Astrocyte (in vitro differentiated cells and primary cell): ENCODE results near the gene TMEM94. TPM values are rescaled to one million over a fixed set of nuclear protein-coding genes. Genes with fewer than 3 reads are reported as not detected.
"Not testable (repeated sequence)": the region's sequence is repeated elsewhere in the genome, so short reads cannot be mapped to it uniquely, and the experiment has no call there.

Experiments
- DNase-seq: peaks from one replicate; pipeline ENCODE4 v3.0.0-alpha.2; 2010; ENCODE audit warnings: low read depth
- FAIRE-seq: peaks from 2 replicates; lab custom pipeline; 2011; peaks lifted over from hg19 to GRCh38; lab: Jason Lieb, UNC
- H2AFZ ChIP-seq: 2 replicates; pipeline ENCODE4 v1.6.0; 2012; ENCODE audit warnings: low read depth, low read length, inconsistent platforms
- H3K27ac ChIP-seq: 2 replicates; pipeline ENCODE4 v1.5.1; 2011; ENCODE audit warnings: low read depth, low read length, inconsistent platforms
- H3K27me3 ChIP-seq: 2 replicates; pipeline ENCODE4 v1.6.0; 2011; ENCODE audit warnings: low read length, inconsistent platforms; ENCODE audit not compliant: insufficient read depth
- H3K36me3 ChIP-seq: 2 replicates; pipeline ENCODE4 v1.5.1; 2011; ENCODE audit warnings: low read length, inconsistent platforms; ENCODE audit not compliant: insufficient read depth
- H3K4me1 ChIP-seq: 2 replicates; pipeline ENCODE4 v1.5.1; 2011; ENCODE audit warnings: low read length, inconsistent platforms; ENCODE audit not compliant: insufficient read depth
- H3K4me2 ChIP-seq: 2 replicates; pipeline ENCODE4 v1.6.0; 2012; ENCODE audit warnings: low read length, inconsistent platforms
- H3K4me3 ChIP-seq: 2 replicates; pipeline ENCODE4 v1.5.1; 2011; ENCODE audit warnings: low read depth, mild to moderate bottlenecking, low read length, inconsistent platforms; ENCODE audit not compliant: insufficient read depth
- H3K79me2 ChIP-seq: 2 replicates; pipeline ENCODE4 v1.6.0; 2012; ENCODE audit warnings: mild to moderate bottlenecking, low read length, inconsistent platforms; ENCODE audit not compliant: insufficient read depth
- H3K9ac ChIP-seq: 2 replicates; pipeline ENCODE4 v1.6.0; 2012; ENCODE audit warnings: mild to moderate bottlenecking, low read length, inconsistent platforms
- H3K9me3 ChIP-seq: 2 replicates; pipeline ENCODE4 v1.5.1; 2012; ENCODE audit warnings: low read depth, mild to moderate bottlenecking, low read length, inconsistent platforms; ENCODE audit not compliant: insufficient read depth
- H4K20me1 ChIP-seq: 2 replicates; pipeline ENCODE4 v1.6.0; 2012; ENCODE audit warnings: low read length, inconsistent platforms; ENCODE audit not compliant: insufficient read depth
- H3K27ac Mint-ChIP-seq: one replicate; pipeline ENCODE4 v1.8.0; 2021; ENCODE audit warnings: mild to moderate bottlenecking, mixed read lengths; ENCODE audit not compliant: unreplicated experiment
- H3K27me3 Mint-ChIP-seq: one replicate; pipeline ENCODE4 v1.8.0; 2021; ENCODE audit warnings: low read depth, mixed read lengths; ENCODE audit not compliant: unreplicated experiment
- H3K36me3 Mint-ChIP-seq: one replicate; pipeline ENCODE4 v1.8.0; 2021; ENCODE audit warnings: low read depth, mixed read lengths; ENCODE audit not compliant: unreplicated experiment
- H3K4me1 Mint-ChIP-seq: one replicate; pipeline ENCODE4 v1.8.0; 2021; ENCODE audit warnings: low read depth, mixed read lengths; ENCODE audit not compliant: unreplicated experiment
- H3K4me3 Mint-ChIP-seq: one replicate; pipeline ENCODE4 v1.8.0; 2021; ENCODE audit warnings: mild to moderate bottlenecking, moderate library complexity, mixed read lengths; ENCODE audit not compliant: unreplicated experiment
- H3K9me3 Mint-ChIP-seq: one replicate; pipeline ENCODE4 v1.8.0; 2021; ENCODE audit warnings: mild to moderate bottlenecking, mixed read lengths; ENCODE audit not compliant: unreplicated experiment
- CTCF ChIP-seq: IDR thresholded peaks from 2 replicates; pipeline ENCODE4 v1.5.1; 2011; ENCODE audit warnings: low read depth, mild to moderate bottlenecking, inconsistent platforms, low read length, moderate library complexity; ENCODE audit not compliant: insufficient read depth
- EZH2 ChIP-seq: IDR thresholded peaks from 2 replicates; pipeline ENCODE4 v1.6.1; 2012; ENCODE audit warnings: mild to moderate bottlenecking, low read length, inconsistent platforms; ENCODE audit not compliant: insufficient read depth
- total RNA-seq: library from RNA; stranded (reverse); gene quantifications from 2 replicates; pipeline ENCODE4 v1.2.1, GENCODE V29; 2021

The TMEM94 gene
- total RNA-seq, 1 donor from 2014 or later = 52.4 TPM

- no peaks in the 10 kb centered on the region for H3K27me3 ChIP-seq
- H3K9me3 Mint-ChIP-seq = no peaks in the 10 kb centered on the region
Measured at GRCh38 chr17:75447951-75448856, 8.2 kb upstream of the TMEM94 start.

GRCh38 chr17:75450270-75450669, 6.2 kb upstream of the TMEM94 start:
- Histone ChIP-seq H3K4me2 (no peak overlapping the region), H3K36me3 (no peaks in the 10 kb centered on the region), H3K9me3 (no peaks in the 10 kb centered on the region), H2AFZ (no peak overlapping the region), H3K4me3 (no peak overlapping the region), H3K4me1 (peaks cover 5% of the 10 kb centered on the region), H3K9ac (no peak overlapping the region), H3K27me3 (no peaks in the 10 kb centered on the region), H3K27ac (no peak overlapping the region), H3K79me2 (no peaks in the 10 kb centered on the region), H4K20me1 (no peaks in the 10 kb centered on the region)
- DNase-seq (peak; percentile 39), FAIRE-seq (no peak)
- no peak overlapping the region for H3K27ac Mint-ChIP-seq
- H3K4me1 Mint-ChIP-seq = peaks cover 10% of the 10 kb centered on the region
- TF ChIP-seq EZH2 (no peak), CTCF (no peak)
- no peaks in the 10 kb centered on the region for H3K36me3 Mint-ChIP-seq
- no peaks in the 10 kb centered on the region for H3K27me3 Mint-ChIP-seq
- H3K9me3 Mint-ChIP-seq = no peaks in the 10 kb centered on the region
- H3K4me3 Mint-ChIP-seq = no peak overlapping the region

More at GRCh38 chr17:75447951-75448856, 8.2 kb upstream of the TMEM94 start:
- H3K36me3 Mint-ChIP-seq = no peaks in the 10 kb centered on the region
- no peak for FAIRE-seq
- peaks cover 4% of the 10 kb centered on the region for H3K4me1 Mint-ChIP-seq
- Histone ChIP-seq H3K4me2 (no peak overlapping the region), H3K27ac (no peak overlapping the region), H3K9ac (no peak overlapping the region), H3K36me3 (no peaks in the 10 kb centered on the region), H2AFZ (no peak overlapping the region), H3K4me1 (peaks cover 12% of the 10 kb centered on the region), H3K9me3 (no peaks in the 10 kb centered on the region), H3K4me3 (no peak overlapping the region), H4K20me1 (no peaks in the 10 kb centered on the region), H3K79me2 (no peaks in the 10 kb centered on the region)
- H3K27ac Mint-ChIP-seq = no peak overlapping the region
- DNase-seq = peak; percentile 44
- H3K27me3 Mint-ChIP-seq = no peaks in the 10 kb centered on the region
- TF ChIP-seq CTCF (no peak), EZH2 (no peak)
- H3K4me3 Mint-ChIP-seq = no peak overlapping the region

- Histone ChIP-seq H3K27ac (no peak overlapping the region), H3K36me3 (no peaks in the 10 kb centered on the region), H3K4me3 (no peak overlapping the region), H3K9me3 (no peaks in the 10 kb centered on the region), H3K79me2 (peaks cover 23% of the 10 kb centered on the region), H3K9ac (no peak overlapping the region), H3K27me3 (no peaks in the 10 kb centered on the region), H3K4me2 (no peak overlapping the region), H3K4me1 (peaks cover 19% of the 10 kb centered on the region), H2AFZ (no peak overlapping the region), H4K20me1 (no peaks in the 10 kb centered on the region)
- no peak overlapping the region for H3K4me3 Mint-ChIP-seq
- DNase-seq (no peak), FAIRE-seq (no peak)
- H3K27ac Mint-ChIP-seq = no peak overlapping the region
- no peaks in the 10 kb centered on the region for H3K9me3 Mint-ChIP-seq
- H3K36me3 Mint-ChIP-seq = peaks cover 1% of the 10 kb centered on the region
- peaks cover 19% of the 10 kb centered on the region for H3K4me1 Mint-ChIP-seq
- no peaks in the 10 kb centered on the region for H3K27me3 Mint-ChIP-seq
- TF ChIP-seq CTCF (no peak), EZH2 (no peak)
Measured at GRCh38 chr17:75454193-75454592, 2.2 kb upstream of the TMEM94 start.

- H4K20me1 ChIP-seq, DNase-seq, H3K4me3 Mint-ChIP-seq, H3K9ac ChIP-seq, H3K9me3 Mint-ChIP-seq, H3K36me3 Mint-ChIP-seq, H3K27ac Mint-ChIP-seq, H3K9me3 ChIP-seq, H2AFZ ChIP-seq, FAIRE-seq, H3K36me3 ChIP-seq, H3K27me3 ChIP-seq, H3K27me3 Mint-ChIP-seq, H3K4me3 ChIP-seq, H3K27ac ChIP-seq, H3K4me2 ChIP-seq: not testable (repeated sequence)
- H3K4me1 ChIP-seq = peaks cover 19% of the 10 kb centered on the region
- H3K4me1 Mint-ChIP-seq = peaks cover 20% of the 10 kb centered on the region
- H3K79me2 ChIP-seq = peaks cover 28% of the 10 kb centered on the region
Measured at GRCh38 chr17:75454672-75455071, 1.8 kb upstream of the TMEM94 start.
